ENCODE data around the gene ORC4.
"Not testable (repeated sequence)": the region's sequence is repeated elsewhere in the genome, so short reads cannot be mapped to it uniquely, and the experiment has no call there.

Gene ORC4

DNA sequence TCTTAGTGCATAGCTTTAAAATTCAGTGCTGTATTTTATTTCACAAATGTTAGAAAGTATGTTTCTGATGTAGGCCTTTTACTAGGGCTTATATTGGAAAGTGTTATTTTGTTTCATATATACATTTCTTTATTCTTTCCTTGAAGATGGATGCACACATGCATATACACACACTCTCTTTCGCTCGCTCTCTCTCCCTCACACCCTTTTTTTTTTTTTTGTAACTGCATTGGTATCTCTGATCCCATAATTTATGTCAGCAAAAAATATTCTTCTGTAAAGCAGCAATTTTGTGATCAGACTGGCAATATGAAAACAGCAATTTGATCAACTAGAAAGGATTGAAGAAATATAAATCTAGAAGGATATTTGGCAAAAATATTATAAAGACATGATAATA lies 2.3 kb upstream of the ORC4 start:
- Histone ChIP-seq H3K27me3 (no peaks in the 10 kb centered on the region), H3K36me3 (no peaks in the 10 kb centered on the region), H3K4me1 (no peaks in the 10 kb centered on the region), H3K9me3 (no peaks in the 10 kb centered on the region), H3K4me3 (ENCODE audit: low read depth, low read length) (peak overlapping the region; percentile 77)
- TF ChIP-seq CTCF (IDR thresholded peaks at IDR 0.05; ENCODE audit: low read depth, low read length): no peak
- DNase-seq: no peak

DNA sequence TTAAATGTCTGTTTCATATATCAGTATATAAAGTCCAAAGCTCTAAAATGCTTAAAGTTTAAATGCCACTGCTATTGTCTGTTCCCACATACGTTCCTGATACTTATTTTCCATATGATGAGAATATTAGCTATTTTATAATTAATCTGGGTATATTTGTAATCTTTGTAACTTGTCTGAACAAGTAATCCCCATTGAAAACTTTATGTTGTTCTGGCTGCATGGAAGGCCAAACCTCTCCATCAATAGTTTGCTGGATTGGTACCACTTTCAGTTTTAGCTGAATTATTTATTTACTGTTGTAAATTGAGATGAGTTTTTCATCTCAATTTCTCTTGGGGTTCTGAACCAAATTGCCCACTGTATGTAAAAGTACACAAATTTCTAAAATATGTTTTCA lies 1.8 kb upstream of the ORC4 start:
- TF ChIP-seq CTCF (IDR thresholded peaks at IDR 0.05; ENCODE audit: low read depth, low read length): no peak
- no peaks in the 10 kb centered on the region for H3K36me3 ChIP-seq
- H3K4me3 ChIP-seq (ENCODE audit: low read depth, low read length): peak overlapping the region; percentile 77
- DNase-seq: no peak
- H3K4me1 ChIP-seq: no peaks in the 10 kb centered on the region
- H3K27me3 ChIP-seq: no peaks in the 10 kb centered on the region
- H3K9me3 ChIP-seq: no peaks in the 10 kb centered on the region

DNA sequence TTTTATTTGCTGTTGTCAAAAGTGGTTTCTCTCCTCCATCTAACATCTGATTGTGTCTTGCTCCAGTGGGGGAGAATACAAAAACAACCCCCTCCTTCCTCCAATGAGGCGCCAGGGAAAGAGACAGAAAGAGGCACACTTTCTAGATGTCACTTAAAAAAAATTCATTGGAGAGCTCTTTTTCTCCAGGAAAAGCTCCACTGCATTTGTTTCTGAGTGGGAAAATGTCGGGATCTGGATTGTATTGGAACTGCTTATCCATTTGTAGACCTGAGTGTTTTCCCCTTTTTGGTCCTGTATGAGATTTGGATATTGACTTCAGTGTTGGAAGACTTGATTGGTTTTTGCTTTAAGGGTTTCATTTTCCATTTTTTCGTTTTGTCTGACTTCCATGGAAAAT lies 1.3 kb upstream of the ORC4 start:
- no peaks in the 10 kb centered on the region for H3K36me3 ChIP-seq
- no peak for TF ChIP-seq CTCF (IDR thresholded peaks at IDR 0.05; ENCODE audit: low read depth, low read length)
- no peaks in the 10 kb centered on the region for H3K9me3 ChIP-seq
- H3K27me3 ChIP-seq: no peaks in the 10 kb centered on the region
- H3K4me3 ChIP-seq (ENCODE audit: low read depth, low read length): peak overlapping the region; percentile 77
- no peak for DNase-seq
- H3K4me1 ChIP-seq: no peaks in the 10 kb centered on the region

GRCh38 chr2:148021059-148021861 lies 723 bp upstream of the ORC4 start, which contains the start of gene MBD5:
TSS of gene MBD5 (plus strand) at chr2:148021091.
- H3K4me1 ChIP-seq: no peaks in the 10 kb centered on the region
- TF ChIP-seq CTCF (IDR thresholded peaks at IDR 0.05; ENCODE audit: low read depth, low read length): no peak
- H3K36me3 ChIP-seq: no peaks in the 10 kb centered on the region
- no peaks in the 10 kb centered on the region for H3K9me3 ChIP-seq
- no peaks in the 10 kb centered on the region for H3K27me3 ChIP-seq
- peak within 1 kb of the TSS; percentile 84 for H3K4me3 ChIP-seq (ENCODE audit: low read depth, low read length)
- peak; percentile 39 for DNase-seq

- Histone ChIP-seq H3K27me3 (no peaks in the 10 kb centered on the region), H3K36me3 (no peaks in the 10 kb centered on the region), H3K4me3 (ENCODE audit: low read depth, low read length) (no peak overlapping the region), H3K9me3 (no peaks in the 10 kb centered on the region), H3K4me1 (no peaks in the 10 kb centered on the region)
- no peak for TF ChIP-seq CTCF (IDR thresholded peaks at IDR 0.05; ENCODE audit: low read depth, low read length)
- DNase-seq: no peak
Measured at GRCh38 chr2:148014616-148015015, 5.9 kb downstream of the ORC4 start.

GRCh38 chr2:148013876-148014275 lies 6.7 kb downstream of the ORC4 start:
- no peak for TF ChIP-seq CTCF (IDR thresholded peaks at IDR 0.05; ENCODE audit: low read depth, low read length)
- H3K27me3 ChIP-seq: no peaks in the 10 kb centered on the region
- H3K4me1 ChIP-seq: no peaks in the 10 kb centered on the region
- no peaks in the 10 kb centered on the region for H3K9me3 ChIP-seq
- no peak for DNase-seq
- no peak overlapping the region for H3K4me3 ChIP-seq (ENCODE audit: low read depth, low read length)
- H3K36me3 ChIP-seq: no peaks in the 10 kb centered on the region

- not testable (repeated sequence) for H3K4me1 ChIP-seq; H3K27me3 ChIP-seq; H3K36me3 ChIP-seq; DNase-seq; H3K4me3 ChIP-seq (ENCODE audit: low read depth, low read length); H3K9me3 ChIP-seq
Measured at GRCh38 chr2:148008411-148008810, 12.1 kb downstream of the ORC4 start.

Measured in BE2C (cell line).